GM21825 (cell line): ENCODE data around the gene PIK3CA.
"Not testable (repeated sequence)": the region's sequence is repeated elsewhere in the genome, so short reads cannot be mapped to it uniquely, and the experiment has no call there.

ENCODE experiments used
- ATAC-seq: cut with Tn5 transposase; IDR thresholded peaks from one replicate; pipeline ENCODE4 v1.9.1; 2021; ENCODE audit warnings: mild to moderate bottlenecking, moderate library complexity; ENCODE audit not compliant: unreplicated experiment

The PIK3CA gene

GRCh38 chr3:179196098-179196497, 47.9 kb downstream of the PIK3CA start:
- ATAC-seq = peak; percentile 85

- no peak for ATAC-seq
Measured at GRCh38 chr3:179196700-179197099, 48.5 kb downstream of the PIK3CA start.

GRCh38 chr3:179200790-179201189, 52.6 kb downstream of the PIK3CA start:
- ATAC-seq = no peak

GRCh38 chr3:179215550-179215949, 67.4 kb downstream of the PIK3CA start:
- ATAC-seq = not testable (repeated sequence)

- not testable (repeated sequence) for ATAC-seq
Measured at GRCh38 chr3:179218213-179218612, 70.1 kb downstream of the PIK3CA start.

GRCh38 chr3:179223548-179223947, 75.4 kb downstream of the PIK3CA start:
- no peak for ATAC-seq

- no peak for ATAC-seq
Measured at GRCh38 chr3:179224584-179224983, 76.4 kb downstream of the PIK3CA start.

- no peak for ATAC-seq
Measured at GRCh38 chr3:179227349-179227748, 79.2 kb downstream of the PIK3CA start.

- no peak for ATAC-seq
Measured at GRCh38 chr3:179229177-179229576, 81.0 kb downstream of the PIK3CA start.

GRCh38 chr3:179233043-179233442, 84.9 kb downstream of the PIK3CA start:
- ATAC-seq = no peak

- ATAC-seq = no peak
Measured at GRCh38 chr3:179234199-179234598, 86.0 kb downstream of the PIK3CA start.

- ATAC-seq = peak; percentile 81
Measured at GRCh38 chr3:179236669-179237301, 88.6 kb downstream of the PIK3CA start.

GRCh38 chr3:179240299-179240698, 92.1 kb downstream of the PIK3CA start:
- ATAC-seq = not testable (repeated sequence)

- ATAC-seq = not testable (repeated sequence)
Measured at GRCh38 chr3:179242859-179243258, 94.7 kb downstream of the PIK3CA start.

- ATAC-seq = no peak
Measured at GRCh38 chr3:179244878-179245277, 96.7 kb downstream of the PIK3CA start.

- no peak for ATAC-seq
Measured at GRCh38 chr3:179247289-179248015, 99.3 kb downstream of the PIK3CA start.

- ATAC-seq = no peak
Measured at GRCh38 chr3:179250803-179251476, 102.8 kb downstream of the PIK3CA start, which contains the start of gene KCNMB3. Gene KCNMB3 (minus strand): TSS chr3:179251114. CDS start chr3:179250990, 124 bp downstream.

- ATAC-seq = no peak
Measured at GRCh38 chr3:179256813-179257212, 108.7 kb downstream of the PIK3CA start.

- ATAC-seq = not testable (repeated sequence)
Measured at GRCh38 chr3:179257742-179258141, 109.6 kb downstream of the PIK3CA start.

- ATAC-seq = no peak
Measured at GRCh38 chr3:179258820-179259219, 110.7 kb downstream of the PIK3CA start.

- not testable (repeated sequence) for ATAC-seq
Measured at GRCh38 chr3:179259959-179260756, 112.0 kb downstream of the PIK3CA start.
